SU-DHL-6 (cell line): Measurements from ENCODE around the gene PRR35.

Experiments
- EZH2phosphoT487 ChIP-seq: fragments of 200-600 bp; sonication (generic), shearing (Covaris generic); conservative IDR thresholded peaks from 2 replicates; pipeline ENCODE4 v1.6.1; 2018; ENCODE audit warnings: mild to moderate bottlenecking, antibody characterized with exemption, low read length, moderate library complexity, mixed read lengths
- TF ChIP-seq, protein P1 (sequence below): fragments of 200-600 bp; sonication (generic); IDR thresholded peaks from one replicate; pipeline ENCODE4 v1.5.1; 2017; ENCODE audit warnings: antibody characterized with exemption, mild to moderate bottlenecking, low read length, moderate library complexity; ENCODE audit not compliant: insufficient read depth, poor library complexity, severe bottlenecking

DNA sequence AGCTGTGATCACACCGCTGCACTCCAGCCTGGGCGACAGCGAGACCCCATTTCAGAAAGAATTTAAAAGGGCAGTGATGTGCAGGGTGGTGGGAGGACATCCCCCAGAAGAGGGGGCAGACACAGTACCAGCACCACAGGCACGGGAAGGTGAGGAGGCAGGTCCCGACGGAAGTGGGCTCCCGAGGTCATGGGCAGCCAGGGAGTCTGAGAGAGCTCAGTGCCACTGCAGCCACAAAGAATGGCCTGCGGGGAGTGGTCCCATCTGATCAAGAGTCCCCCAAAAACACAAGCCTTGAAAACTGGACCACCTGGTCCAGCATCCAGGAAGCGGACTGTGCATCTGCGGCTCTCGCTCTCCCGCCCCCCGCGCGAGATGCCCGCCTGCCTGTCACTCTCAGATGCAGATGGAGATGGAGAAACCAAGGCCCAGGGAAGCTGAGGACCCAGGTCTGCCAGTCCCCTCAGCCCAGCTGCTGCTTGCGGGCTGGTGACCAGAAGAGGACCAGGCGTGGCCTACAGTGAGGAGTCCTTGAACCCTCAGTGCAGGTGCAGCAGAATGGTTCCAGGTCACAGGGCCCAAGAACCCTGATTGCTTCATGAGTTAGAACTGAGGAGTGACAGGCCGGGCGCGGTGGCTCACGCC lies 37.0 kb upstream of the PRR35 start:
- TF ChIP-seq, protein P1, sequence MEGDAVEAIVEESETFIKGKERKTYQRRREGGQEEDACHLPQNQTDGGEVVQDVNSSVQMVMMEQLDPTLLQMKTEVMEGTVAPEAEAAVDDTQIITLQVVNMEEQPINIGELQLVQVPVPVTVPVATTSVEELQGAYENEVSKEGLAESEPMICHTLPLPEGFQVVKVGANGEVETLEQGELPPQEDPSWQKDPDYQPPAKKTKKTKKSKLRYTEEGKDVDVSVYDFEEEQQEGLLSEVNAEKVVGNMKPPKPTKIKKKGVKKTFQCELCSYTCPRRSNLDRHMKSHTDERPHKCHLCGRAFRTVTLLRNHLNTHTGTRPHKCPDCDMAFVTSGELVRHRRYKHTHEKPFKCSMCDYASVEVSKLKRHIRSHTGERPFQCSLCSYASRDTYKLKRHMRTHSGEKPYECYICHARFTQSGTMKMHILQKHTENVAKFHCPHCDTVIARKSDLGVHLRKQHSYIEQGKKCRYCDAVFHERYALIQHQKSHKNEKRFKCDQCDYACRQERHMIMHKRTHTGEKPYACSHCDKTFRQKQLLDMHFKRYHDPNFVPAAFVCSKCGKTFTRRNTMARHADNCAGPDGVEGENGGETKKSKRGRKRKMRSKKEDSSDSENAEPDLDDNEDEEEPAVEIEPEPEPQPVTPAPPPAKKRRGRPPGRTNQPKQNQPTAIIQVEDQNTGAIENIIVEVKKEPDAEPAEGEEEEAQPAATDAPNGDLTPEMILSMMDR: no peak
- TF ChIP-seq EZH2phosphoT487: no peak
